Neural cell (in vitro differentiated cells): Measurements from ENCODE around the gene MAD1L1. TPM values are rescaled to one million over a fixed set of nuclear protein-coding genes. Genes with fewer than 3 reads are reported as not detected.

ENCODE experiments used
- H2AFZ ChIP-seq: fragments of 200-600, 300-800 bp; sonication (generic), shearing (Covaris generic); 2 replicates; pipeline ENCODE4 v1.6.0; 2014; ENCODE audit warnings: low read depth, mild to moderate bottlenecking, antibody characterized with exemption, low read length, moderate library complexity
- H3F3A ChIP-seq: fragments of 200-600 bp; shearing (Covaris generic); 2 replicates; pipeline ENCODE4 v1.6.1; 2016; ENCODE audit warnings: mild to moderate bottlenecking, moderate library complexity, mixed read lengths, antibody characterized with exemption, low read length; ENCODE audit not compliant: insufficient read depth, poor library complexity, severe bottlenecking
- H3K27ac ChIP-seq: fragments of 200-600, 300-800 bp; sonication (generic), shearing (Covaris generic); 2 replicates; pipeline ENCODE4 v1.5.1; 2014; ENCODE audit warnings: mild to moderate bottlenecking, low read length, moderate library complexity
- H3K27me3 ChIP-seq: fragments of 300-800, 200-600 bp; sonication (generic), shearing (Covaris generic); 2 replicates; pipeline ENCODE4 v1.6.0; 2014; ENCODE audit warnings: mild to moderate bottlenecking, low read depth, low read length, moderate library complexity; ENCODE audit not compliant: insufficient read depth
- H3K36me3 ChIP-seq: fragments of 300-800, 200-600 bp; sonication (generic), shearing (Covaris generic); 2 replicates; pipeline ENCODE4 v1.5.1; 2014; ENCODE audit warnings: mild to moderate bottlenecking, antibody characterized with exemption, low read length, moderate library complexity; ENCODE audit not compliant: insufficient read depth
- H3K4me2 ChIP-seq: fragments of 300-800, 200-600 bp; sonication (generic), shearing (Covaris generic); 2 replicates; pipeline ENCODE4 v1.6.0; 2014; ENCODE audit warnings: mild to moderate bottlenecking, low read length
- H3K4me3 ChIP-seq: fragments of 300-800, 200-600 bp; sonication (generic), shearing (Covaris generic); 2 replicates; pipeline ENCODE4 v1.5.1; 2014; ENCODE audit warnings: mild to moderate bottlenecking, low read length, moderate library complexity
- H3K79me2 ChIP-seq: fragments of 200-600 bp; shearing (Covaris generic); replicated peaks from 2 replicates; pipeline ENCODE4 v1.6.0; 2014; ENCODE audit warnings: mild to moderate bottlenecking, low read length, moderate library complexity; ENCODE audit not compliant: insufficient read depth
- H3K9ac ChIP-seq: fragments of 300-800, 200-600 bp; sonication (generic), shearing (Covaris generic); 2 replicates; pipeline ENCODE4 v1.6.1; 2016; ENCODE audit warnings: mild to moderate bottlenecking, low read length, mixed read lengths
- H3K9me2 ChIP-seq: fragments of 200-600 bp; shearing (Covaris generic); 2 replicates; pipeline ENCODE4 v1.6.1; 2016; ENCODE audit warnings: mild to moderate bottlenecking, low read length, mixed read lengths; ENCODE audit not compliant: insufficient read depth
- H3K9me3 ChIP-seq: fragments of 200-600, 300-800 bp; sonication (generic), shearing (Covaris generic); 2 replicates; pipeline ENCODE4 v1.6.1; 2016; ENCODE audit warnings: mild to moderate bottlenecking, mixed run types, low read length, moderate library complexity, mixed read lengths
- H4K20me1 ChIP-seq: fragments of 200-600 bp; shearing (Covaris generic); 2 replicates; pipeline ENCODE4 v1.6.1; 2016; ENCODE audit warnings: mild to moderate bottlenecking, mixed run types; ENCODE audit not compliant: insufficient read depth
- CTCF ChIP-seq: fragments of 450-650 bp; IDR thresholded peaks from 2 replicates; pipeline ENCODE4 v1.5.1; 2014; ENCODE audit warnings: antibody characterized with exemption, mild to moderate bottlenecking, moderate library complexity; ENCODE audit not compliant: poor library complexity, severe bottlenecking
- EP300 ChIP-seq: fragments of 450-650 bp; conservative IDR thresholded peaks from 2 replicates; pipeline ENCODE4 v1.6.1; 2014; ENCODE audit warnings: antibody characterized with exemption, mild to moderate bottlenecking, moderate library complexity; ENCODE audit not compliant: poor library complexity, severe bottlenecking
- EZH2 ChIP-seq: fragments of 200-600, 300-800 bp; shearing (Covaris generic), sonication (generic); IDR thresholded peaks from 2 replicates; pipeline ENCODE4 v1.6.1; 2014; ENCODE audit warnings: antibody characterized with exemption, low read length, borderline replicate concordance, mild to moderate bottlenecking; ENCODE audit not compliant: insufficient read depth, poor library complexity, severe bottlenecking
- MXI1 ChIP-seq: fragments of 450-650 bp; conservative IDR thresholded peaks from 2 replicates; pipeline ENCODE4 v1.6.1; 2014; ENCODE audit warnings: antibody characterized with exemption, mild to moderate bottlenecking; ENCODE audit not compliant: poor library complexity, severe bottlenecking
- POLR2AphosphoS5 ChIP-seq: IDR thresholded peaks from 2 replicates; pipeline ENCODE4 v1.6.1; 2012
- RAD21 ChIP-seq: fragments of 450-650 bp; conservative IDR thresholded peaks from 2 replicates; pipeline ENCODE4 v1.6.1; 2014; ENCODE audit warnings: antibody characterized with exemption, mild to moderate bottlenecking, moderate library complexity
- REST ChIP-seq: IDR thresholded peaks from 2 replicates; pipeline ENCODE4 v1.6.1; 2012; ENCODE audit warnings: borderline replicate concordance
- SMC3 ChIP-seq: fragments of 450-650 bp; conservative IDR thresholded peaks from 2 replicates; pipeline ENCODE4 v1.6.1; 2014; ENCODE audit warnings: antibody characterized with exemption, mild to moderate bottlenecking, moderate library complexity; ENCODE audit not compliant: poor library complexity
- TAF1 ChIP-seq: IDR thresholded peaks from 2 replicates; pipeline ENCODE4 v1.6.1; 2012; ENCODE audit warnings: low read depth
- polyA plus RNA-seq: library from polyadenylated mRNA; depleted of rRNA; stranded (reverse); fragments of >200 nt; gene quantifications from 2 replicates; pipeline ENCODE4 v1.2.3, GENCODE V29; 2014

MAD1L1 gene
- polyA plus RNA-seq, 1 donor from 2014 or later = 31.4 TPM

GRCh38 chr7:2211926-2212325 lies 20.8 kb downstream of the MAD1L1 start:
- no peak overlapping the region for H3K4me3 ChIP-seq
- no peak overlapping the region for H3K9ac ChIP-seq
- H3K9me2 ChIP-seq = no peaks in the 10 kb centered on the region
- peaks cover 7% of the 10 kb centered on the region for H3K36me3 ChIP-seq
- H3K27ac ChIP-seq = no peak overlapping the region
- H2AFZ ChIP-seq = no peak overlapping the region
- no peaks in the 10 kb centered on the region for H3F3A ChIP-seq
- no peaks in the 10 kb centered on the region for H3K9me3 ChIP-seq
- TF ChIP-seq POLR2AphosphoS5 = no peak
- no peak for TF ChIP-seq EP300
- no peak for TF ChIP-seq REST
- no peak for TF ChIP-seq RAD21
- TF ChIP-seq MXI1 = no peak
- no peak for TF ChIP-seq EZH2
- no peak for TF ChIP-seq SMC3
- TF ChIP-seq TAF1 = no peak
- TF ChIP-seq CTCF = no peak
- H4K20me1 ChIP-seq = no peaks in the 10 kb centered on the region
- no peak overlapping the region for H3K4me2 ChIP-seq
- no peaks in the 10 kb centered on the region for H3K27me3 ChIP-seq
- H3K79me2 ChIP-seq = no peaks in the 10 kb centered on the region

GRCh38 chr7:2211259-2211880 lies 21.4 kb downstream of the MAD1L1 start:
- no peak overlapping the region for H3K4me2 ChIP-seq
- H3K27ac ChIP-seq = no peak overlapping the region
- peaks cover 7% of the 10 kb centered on the region for H3K36me3 ChIP-seq
- H3K9ac ChIP-seq = no peak overlapping the region
- no peak overlapping the region for H3K4me3 ChIP-seq
- no peaks in the 10 kb centered on the region for H3F3A ChIP-seq
- TF ChIP-seq EZH2 (no peak), RAD21 (no peak), CTCF (no peak), TAF1 (no peak), EP300 (no peak), REST (no peak), SMC3 (no peak), MXI1 (no peak), POLR2AphosphoS5 (no peak)
- no peaks in the 10 kb centered on the region for H3K27me3 ChIP-seq
- no peaks in the 10 kb centered on the region for H3K9me3 ChIP-seq
- H2AFZ ChIP-seq = no peak overlapping the region
- H3K9me2 ChIP-seq = no peaks in the 10 kb centered on the region
- H3K79me2 ChIP-seq = no peaks in the 10 kb centered on the region
- H4K20me1 ChIP-seq = no peaks in the 10 kb centered on the region
